Right atrium auricular region (tissue), 2 donors: ENCODE results near the gene GRIK5. TPM values are rescaled to one million over a fixed set of nuclear protein-coding genes. Genes with fewer than 3 reads are reported as not detected.

Source experiments
- DNase-seq: peaks from one replicate; pipeline ENCODE4 v3.0.0-alpha.2; 2019; ENCODE audit warnings: low spot score
- H3K27ac ChIP-seq, 2 donors: fragments of 200-600 bp; sonication (generic); 1 replicate in 1 of 2; 2 replicates in 1 of 2; pipeline ENCODE4 v1.5.1; 2016 to 2019
- H3K27me3 ChIP-seq, 2 donors: fragments of 200-600 bp; sonication (generic); one replicate each; pipeline versions ENCODE4 v1.5.1 to v1.6.0; 2017 to 2019
- H3K36me3 ChIP-seq: fragments of 200-600 bp; sonication (generic); one replicate; pipeline ENCODE4 v1.5.1; 2016
- H3K4me1 ChIP-seq, 2 donors: fragments of 200-600 bp; sonication (generic); one replicate each; pipeline versions ENCODE4 v1.5.1 to v1.6.0; 2017 to 2019
- H3K4me3 ChIP-seq, 2 donors: fragments of 200-600 bp; sonication (generic); 1 replicate in 1 of 2; 2 replicates in 1 of 2; pipeline ENCODE4 v1.5.1; 2017 to 2019; ENCODE audit warnings: mild to moderate bottlenecking in 1 of 2, moderate library complexity in 1 of 2
- H3K9me3 ChIP-seq, 2 donors: fragments of 200-600 bp; sonication (generic); one replicate each; pipeline ENCODE4 v1.5.1; 2019
- total RNA-seq, 2 donors: library from RNA; depleted of rRNA; stranded (reverse); fragments of >200 nt; gene quantifications; one replicate each; pipeline ENCODE4 v1.1.0, GENCODE V29; 2016
- TF ChIP-seq, protein P1 (sequence below), 2 donors: fragments of 200-600 bp; sonication (generic); IDR thresholded peaks; one replicate each; pipeline ENCODE4 v1.5.1; 2019; ENCODE audit warnings: antibody characterized with exemption in 2 of 2

The GRIK5 gene
- total RNA-seq, 2 donors from 2014 or later, result 8.1 to 17.1 TPM

DNA sequence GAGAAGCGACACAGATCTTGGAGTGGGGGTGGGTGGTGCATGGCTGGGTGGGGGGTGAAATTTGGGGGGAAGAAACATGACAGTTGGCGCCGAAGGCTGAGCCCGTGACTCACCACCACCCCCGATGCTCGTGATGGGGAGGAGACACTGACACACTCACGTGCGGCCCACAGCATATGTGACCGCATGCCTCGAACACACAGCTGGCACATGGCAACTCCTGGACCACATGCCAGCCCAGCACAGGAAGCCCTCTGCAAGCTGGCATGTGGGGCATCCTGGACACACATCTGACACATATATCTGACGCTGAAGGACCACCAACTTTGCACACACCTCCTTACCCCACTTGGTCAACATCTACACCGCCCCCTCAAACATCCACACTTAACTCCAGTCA is 1.2 kb upstream of the GRIK5 start:
- H3K4me1 ChIP-seq, result peaks cover 0 to 30% of the 10 kb centered on the region in 2 donors
- H3K27ac ChIP-seq, result no peak overlapping the region
- TF ChIP-seq, protein P1, sequence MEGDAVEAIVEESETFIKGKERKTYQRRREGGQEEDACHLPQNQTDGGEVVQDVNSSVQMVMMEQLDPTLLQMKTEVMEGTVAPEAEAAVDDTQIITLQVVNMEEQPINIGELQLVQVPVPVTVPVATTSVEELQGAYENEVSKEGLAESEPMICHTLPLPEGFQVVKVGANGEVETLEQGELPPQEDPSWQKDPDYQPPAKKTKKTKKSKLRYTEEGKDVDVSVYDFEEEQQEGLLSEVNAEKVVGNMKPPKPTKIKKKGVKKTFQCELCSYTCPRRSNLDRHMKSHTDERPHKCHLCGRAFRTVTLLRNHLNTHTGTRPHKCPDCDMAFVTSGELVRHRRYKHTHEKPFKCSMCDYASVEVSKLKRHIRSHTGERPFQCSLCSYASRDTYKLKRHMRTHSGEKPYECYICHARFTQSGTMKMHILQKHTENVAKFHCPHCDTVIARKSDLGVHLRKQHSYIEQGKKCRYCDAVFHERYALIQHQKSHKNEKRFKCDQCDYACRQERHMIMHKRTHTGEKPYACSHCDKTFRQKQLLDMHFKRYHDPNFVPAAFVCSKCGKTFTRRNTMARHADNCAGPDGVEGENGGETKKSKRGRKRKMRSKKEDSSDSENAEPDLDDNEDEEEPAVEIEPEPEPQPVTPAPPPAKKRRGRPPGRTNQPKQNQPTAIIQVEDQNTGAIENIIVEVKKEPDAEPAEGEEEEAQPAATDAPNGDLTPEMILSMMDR (IDR thresholded peaks at IDR 0.05), result no peak
- no peaks in the 10 kb centered on the region for H3K36me3 ChIP-seq
- H3K4me3 ChIP-seq, result no peak overlapping the region
- H3K9me3 ChIP-seq, result no peaks in the 10 kb centered on the region
- no peak for DNase-seq
- no peaks in the 10 kb centered on the region for H3K27me3 ChIP-seq

- DNase-seq, result no peak
These were observed 1.0 kb downstream of the GRIK5 start for GRCh38 chr19:42068756-42069571.

DNA sequence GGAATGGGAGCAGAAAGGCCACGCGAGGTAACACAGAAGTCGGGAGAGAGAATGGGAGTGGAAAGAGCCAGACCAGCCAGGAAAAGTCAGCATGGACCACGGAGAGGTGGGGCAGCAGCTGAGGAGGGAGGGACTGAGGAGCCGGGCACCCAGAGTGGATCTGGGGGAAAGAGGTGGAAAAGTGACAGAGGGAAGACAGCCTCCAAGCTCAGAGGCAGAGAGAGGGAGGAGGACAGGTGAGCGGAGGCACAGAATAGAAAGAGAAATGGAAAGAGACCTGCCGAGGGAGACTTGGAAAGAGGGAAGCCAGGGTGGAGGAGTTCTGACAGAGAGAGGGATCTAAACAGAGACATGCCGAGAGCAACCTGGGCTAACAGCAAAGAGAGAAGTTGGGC is 1.6 kb downstream of the GRIK5 start:
- no peaks in the 10 kb centered on the region for H3K9me3 ChIP-seq
- peak overlapping the region; percentile 62 to 69 for H3K27ac ChIP-seq
- H3K27me3 ChIP-seq, result no peaks in the 10 kb centered on the region
- no peaks in the 10 kb centered on the region for H3K36me3 ChIP-seq
- no peak for DNase-seq
- peaks cover 0 to 21% of the 10 kb centered on the region in 2 donors for H3K4me1 ChIP-seq
- TF ChIP-seq, protein P1 (IDR thresholded peaks at IDR 0.05), result no peak
- peak overlapping the region in 1 of 2 donors; percentile 51 for H3K4me3 ChIP-seq

More at GRCh38 chr19:42068756-42069571, 1.0 kb downstream of the GRIK5 start:
- H3K4me3 ChIP-seq, result peak overlapping the region; percentile 45 to 51
- H3K4me1 ChIP-seq, result peaks cover 0 to 21% of the 10 kb centered on the region in 2 donors
- H3K27ac ChIP-seq, result peak overlapping the region; percentile 62 to 69
- H3K9me3 ChIP-seq, result no peaks in the 10 kb centered on the region
- TF ChIP-seq, protein P1 (IDR thresholded peaks at IDR 0.05), result no peak
- no peaks in the 10 kb centered on the region for H3K27me3 ChIP-seq
- H3K36me3 ChIP-seq, result no peaks in the 10 kb centered on the region

DNA sequence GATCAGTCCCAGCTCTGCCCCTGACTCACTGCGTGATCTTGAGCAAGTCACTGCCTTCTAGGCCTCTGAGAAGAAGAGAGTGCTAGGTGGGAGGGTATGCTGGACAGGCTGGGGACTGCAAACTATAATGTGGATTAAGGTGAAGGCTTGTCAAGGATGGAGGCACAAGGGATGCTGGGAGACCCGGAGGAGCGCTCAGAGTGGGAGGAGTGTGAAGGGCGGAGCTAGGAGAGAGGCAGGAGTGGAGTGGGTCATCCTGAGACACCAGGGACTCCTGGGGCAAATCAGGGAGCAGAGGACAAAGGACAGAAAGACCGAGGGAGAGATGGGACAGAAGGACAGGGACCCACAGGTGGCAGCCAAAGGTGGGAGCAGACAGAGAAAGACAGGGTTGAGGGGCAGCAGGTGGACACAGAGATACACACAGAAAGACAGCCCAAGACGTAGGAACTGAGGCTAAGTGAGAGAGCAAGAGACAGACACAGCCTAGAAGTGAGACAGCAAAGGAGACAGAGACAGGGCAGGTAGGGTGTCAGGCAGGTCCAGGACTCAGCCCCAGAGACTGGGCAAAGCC is 2.6 kb downstream of the GRIK5 start:
- Histone ChIP-seq H3K27ac (no peak overlapping the region), H3K4me3 (no peak overlapping the region), H3K27me3 (no peaks in the 10 kb centered on the region), H3K9me3 (no peaks in the 10 kb centered on the region), H3K4me1 (peaks cover 0 to 21% of the 10 kb centered on the region in 2 donors), H3K36me3 (no peaks in the 10 kb centered on the region)
- no peak for DNase-seq
- TF ChIP-seq, protein P1 (IDR thresholded peaks at IDR 0.05), result no peak

DNA sequence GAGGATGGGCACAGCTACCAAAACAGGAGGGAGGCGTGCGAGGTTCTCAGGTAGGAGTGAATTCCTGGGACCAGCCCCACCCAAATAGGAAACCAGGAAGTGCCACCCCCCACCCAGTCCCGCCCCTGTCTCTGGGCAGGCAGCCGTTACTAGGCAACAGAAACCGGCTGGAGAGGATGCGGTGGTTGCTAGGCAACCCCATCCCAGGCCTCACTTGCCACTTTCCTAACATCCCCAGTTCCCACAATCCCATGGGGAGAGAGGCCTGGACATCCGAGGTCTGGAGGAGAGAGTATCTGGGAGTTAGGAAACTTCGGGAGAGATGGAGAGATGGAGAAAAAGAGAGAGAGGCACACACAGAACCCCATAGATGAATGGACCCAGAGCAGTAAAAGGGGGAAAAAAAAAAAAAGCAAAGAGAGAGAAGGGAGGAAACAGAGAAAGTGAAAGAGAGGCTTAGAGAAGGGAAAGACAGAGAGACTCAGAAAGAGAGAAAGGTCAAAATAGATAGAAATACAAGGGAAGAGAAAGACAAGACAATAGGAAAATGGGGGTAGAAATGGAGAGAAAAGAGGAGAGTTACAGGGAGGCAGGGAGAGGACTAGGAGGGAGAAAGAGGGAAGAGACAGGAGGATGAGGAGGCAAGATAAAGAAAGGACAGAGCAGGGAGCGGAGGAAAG is 3.8 kb downstream of the GRIK5 start:
- Histone ChIP-seq H3K4me3 (no peak overlapping the region), H3K9me3 (no peaks in the 10 kb centered on the region), H3K36me3 (no peaks in the 10 kb centered on the region), H3K27me3 (no peaks in the 10 kb centered on the region), H3K27ac (no peak overlapping the region), H3K4me1 (peaks cover 0 to 21% of the 10 kb centered on the region in 2 donors)
- no peak for DNase-seq
- TF ChIP-seq, protein P1 (IDR thresholded peaks at IDR 0.05), result no peak
